Lung (tissue), 12 donors: ENCODE data around the gene CEP290. TPM values are rescaled to one million over a fixed set of nuclear protein-coding genes. Genes with fewer than 3 reads are reported as not detected.

Experiments
- ATAC-seq: fragments of 200-7000 bp; cut with Tn5 transposase; one replicate; pipeline ENCODE4 v1.9.1; 2020; ENCODE audit warnings: moderate number of reproducible peaks; ENCODE audit not compliant: insufficient read depth, low FRiP score
- DNase-seq, 3 donors: peaks; one replicate each; pipeline ENCODE4 v3.0.0-alpha.2; 2013 to 2017
- H3K27ac ChIP-seq, 2 donors: one replicate each; pipeline ENCODE4 v1.5.1; 2013; ENCODE audit warnings: mild to moderate bottlenecking in 2 of 2, moderate library complexity in 2 of 2, control low read depth in 1 of 2, inconsistent platforms in 1 of 2, low read depth in 1 of 2, low read length in 1 of 2
- H3K27me3 ChIP-seq, 3 donors: one replicate each; pipeline ENCODE4 v1.5.1; 2013; ENCODE audit warnings: low read length in 2 of 3; ENCODE audit not compliant: control insufficient read depth in 3 of 3, insufficient read depth in 3 of 3
- H3K36me3 ChIP-seq, 4 donors: one replicate each; pipeline ENCODE4 v1.5.1; 2013; ENCODE audit warnings: low read length in 4 of 4, mild to moderate bottlenecking in 1 of 4, moderate library complexity in 1 of 4; ENCODE audit not compliant: control insufficient read depth in 4 of 4, insufficient read depth in 4 of 4
- H3K4me1 ChIP-seq, 5 donors: one replicate each; pipeline ENCODE4 v1.5.1; 2013; ENCODE audit warnings: low read length in 5 of 5, mild to moderate bottlenecking in 2 of 5, moderate library complexity in 1 of 5; ENCODE audit not compliant: control insufficient read depth in 5 of 5, insufficient read depth in 5 of 5
- H3K4me3 ChIP-seq: one replicate; pipeline ENCODE4 v1.5.1; 2013; ENCODE audit warnings: mild to moderate bottlenecking, control low read depth, moderate library complexity
- H3K9ac ChIP-seq, 2 donors: one replicate each; pipeline ENCODE4 v1.5.1; 2013; ENCODE audit warnings: low read length in 2 of 2, control low read depth in 1 of 2; ENCODE audit not compliant: insufficient read depth in 1 of 2
- H3K9me3 ChIP-seq, 4 donors: one replicate each; pipeline ENCODE4 v1.5.1; 2013; ENCODE audit warnings: low read length in 3 of 4, mild to moderate bottlenecking in 1 of 4, moderate library complexity in 1 of 4; ENCODE audit not compliant: control insufficient read depth in 4 of 4, insufficient read depth in 3 of 4
- WGBS, 2 donors: extraction: QIAGEN DNeasy Blood & Tissue Kit; methylation state at CpG; one replicate each; pipeline ENCODE4 v1.1.7; 2013; 5-methylcytosine and 5-hydroxymethylcytosine counted together
- polyA plus RNA-seq, 2 donors: library from polyadenylated mRNA; stranded (reverse); fragments of 200-250 nt; gene quantifications; one replicate each; pipeline ENCODE4 v1.2.1, GENCODE V29; 2013
- total RNA-seq, 2 donors: library from RNA; depleted of rRNA in 1 of 2; stranded (reverse); fragments of >200 nt in 1 of 2; gene quantifications; one replicate each; pipeline ENCODE4 v1.2.1, GENCODE V29; 2014 to 2021
- TF ChIP-seq, protein P1 (sequence below): IDR thresholded peaks from 2 replicates; pipeline ENCODE4 v1.5.1; 2012; ENCODE audit warnings: mild to moderate bottlenecking; ENCODE audit errors: control extremely low read depth, extremely low read depth
- donor health status: control.
- donor health status: control.
- donor health status: Bipolar disorder and iron deficiency.
- donor health status: healthy.
- donor health status: DM: yes; HTN: yes; CAD: no.

The CEP290 gene
- total and polyA plus RNA-seq, 4 donors: 4.2 to 45.0 (median 10.0) TPM

GRCh38 chr12:88026196-88026595 is 115.7 kb downstream of the CEP290 start:
- TF ChIP-seq, protein P1, sequence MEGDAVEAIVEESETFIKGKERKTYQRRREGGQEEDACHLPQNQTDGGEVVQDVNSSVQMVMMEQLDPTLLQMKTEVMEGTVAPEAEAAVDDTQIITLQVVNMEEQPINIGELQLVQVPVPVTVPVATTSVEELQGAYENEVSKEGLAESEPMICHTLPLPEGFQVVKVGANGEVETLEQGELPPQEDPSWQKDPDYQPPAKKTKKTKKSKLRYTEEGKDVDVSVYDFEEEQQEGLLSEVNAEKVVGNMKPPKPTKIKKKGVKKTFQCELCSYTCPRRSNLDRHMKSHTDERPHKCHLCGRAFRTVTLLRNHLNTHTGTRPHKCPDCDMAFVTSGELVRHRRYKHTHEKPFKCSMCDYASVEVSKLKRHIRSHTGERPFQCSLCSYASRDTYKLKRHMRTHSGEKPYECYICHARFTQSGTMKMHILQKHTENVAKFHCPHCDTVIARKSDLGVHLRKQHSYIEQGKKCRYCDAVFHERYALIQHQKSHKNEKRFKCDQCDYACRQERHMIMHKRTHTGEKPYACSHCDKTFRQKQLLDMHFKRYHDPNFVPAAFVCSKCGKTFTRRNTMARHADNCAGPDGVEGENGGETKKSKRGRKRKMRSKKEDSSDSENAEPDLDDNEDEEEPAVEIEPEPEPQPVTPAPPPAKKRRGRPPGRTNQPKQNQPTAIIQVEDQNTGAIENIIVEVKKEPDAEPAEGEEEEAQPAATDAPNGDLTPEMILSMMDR: no peak
- Histone ChIP-seq H3K27me3 (no peaks in the 10 kb centered on the region), H3K9ac (no peak overlapping the region), H3K4me1 (no peaks in the 10 kb centered on the region), H3K36me3 (no peaks in the 10 kb centered on the region), H3K4me3 (no peak overlapping the region), H3K27ac (no peak overlapping the region), H3K9me3 (no peaks in the 10 kb centered on the region)
- ATAC-seq (no peak), DNase-seq (no peak)
- WGBS, 2 donors: 82 to 97% methylated on average over 1 of the region's 1 CpG

DNA sequence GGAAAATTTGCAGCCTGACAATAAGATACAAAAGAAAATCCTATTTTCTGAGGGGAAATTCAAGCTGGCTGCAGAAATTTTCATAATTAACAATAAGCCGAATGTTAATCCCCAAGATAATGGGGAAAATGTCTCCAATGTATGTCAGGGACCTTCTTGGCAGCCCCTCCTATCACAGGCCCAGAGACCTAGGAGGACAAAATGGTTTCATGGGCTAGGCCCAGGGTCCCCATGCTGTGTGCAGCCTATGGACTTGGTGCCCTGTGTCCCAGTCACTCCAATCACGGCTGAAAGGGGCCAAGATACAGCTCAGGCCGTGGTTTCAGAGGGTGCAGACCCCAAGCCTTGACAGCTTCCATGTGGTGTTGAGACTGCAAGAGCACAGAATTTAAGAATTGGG is 123.9 kb downstream of the CEP290 start:
- Histone ChIP-seq H3K27me3 (no peaks in the 10 kb centered on the region), H3K9ac (no peak overlapping the region), H3K27ac (no peak overlapping the region), H3K4me3 (no peak overlapping the region), H3K36me3 (no peaks in the 10 kb centered on the region), H3K4me1 (no peaks in the 10 kb centered on the region), H3K9me3 (peaks cover 0 to 7% (median 1%) of the 10 kb centered on the region in 4 donors)
- TF ChIP-seq, protein P1: no peak
- no peak for ATAC-seq
- WGBS, 2 donors: 78 to 82% methylated on average over 3 of the region's 3 CpGs
- no peak for DNase-seq

DNA sequence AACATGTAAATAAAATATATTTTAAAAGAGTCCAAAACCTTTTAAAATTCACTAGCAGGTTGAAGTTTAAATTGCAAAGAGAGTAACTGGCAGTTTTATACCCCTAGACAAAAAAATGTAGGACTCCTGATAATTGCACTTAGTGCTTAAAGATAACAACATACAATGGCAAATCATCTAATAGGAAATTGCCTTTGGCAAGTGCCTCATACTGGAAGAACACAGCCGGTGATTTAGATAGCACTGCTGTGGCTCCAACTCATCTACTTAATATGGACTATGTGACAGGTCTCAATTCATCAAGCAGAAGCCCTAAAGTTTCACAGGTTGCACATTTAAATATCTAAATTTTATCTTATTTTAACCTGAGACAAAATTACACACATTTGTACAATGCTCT is 126.1 kb downstream of the CEP290 start:
- TF ChIP-seq, protein P1: no peak
- H3K9ac ChIP-seq: no peak overlapping the region
- H3K9me3 ChIP-seq: peaks cover 0 to 7% (median 1%) of the 10 kb centered on the region in 4 donors
- H3K4me1 ChIP-seq: no peaks in the 10 kb centered on the region
- no peaks in the 10 kb centered on the region for H3K27me3 ChIP-seq
- ATAC-seq (no peak), DNase-seq (no peak)
- no peaks in the 10 kb centered on the region for H3K36me3 ChIP-seq
- 31 to 61% methylated on average over 1 of the region's 1 CpG for WGBS, 2 donors
- H3K27ac ChIP-seq: no peak overlapping the region
- no peak overlapping the region for H3K4me3 ChIP-seq

DNA sequence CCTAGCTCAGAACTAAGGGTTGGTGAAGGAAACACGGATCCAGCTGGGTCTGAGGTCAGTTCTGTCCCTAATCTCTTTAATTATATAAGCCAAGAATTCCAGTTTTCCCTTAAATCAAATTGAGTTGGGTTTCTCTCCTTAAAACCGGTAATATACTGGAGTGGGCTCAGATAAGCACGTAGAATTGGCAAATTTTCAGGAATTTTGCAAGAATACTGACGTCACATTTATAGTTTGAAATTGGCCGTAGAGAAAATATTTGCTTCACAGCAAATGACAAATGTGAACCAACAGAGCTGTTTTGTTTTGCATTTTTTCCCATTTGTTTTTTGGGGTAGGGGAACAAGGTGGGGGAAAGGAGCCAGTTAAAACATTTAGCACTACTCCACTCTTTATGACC is 130.1 kb downstream of the CEP290 start:
- H3K4me1 ChIP-seq: no peaks in the 10 kb centered on the region
- 58 to 78% methylated on average over 5 of the region's 5 CpGs for WGBS, 2 donors
- no peak for ATAC-seq

More for the DNA sequence above, 130.1 kb downstream of the CEP290 start:
- TF ChIP-seq, protein P1: no peak
- no peak overlapping the region for H3K27ac ChIP-seq
- peak in 2 of 3 donors; percentile 64 to 66 for DNase-seq
- no peaks in the 10 kb centered on the region for H3K27me3 ChIP-seq
- no peak overlapping the region for H3K9ac ChIP-seq
- H3K4me3 ChIP-seq: no peak overlapping the region
- no peaks in the 10 kb centered on the region for H3K9me3 ChIP-seq
- no peaks in the 10 kb centered on the region for H3K36me3 ChIP-seq
